Loucy (cell line): Measurements from ENCODE around the gene LRCH1.

Experiments used
- H2AFZ ChIP-seq: fragments of 200-600 bp; sonication (generic); 2 replicates; pipeline ENCODE4 v1.6.0; 2016; ENCODE audit warnings: antibody characterized with exemption, mild to moderate bottlenecking, low read length, moderate library complexity
- H3F3A ChIP-seq: fragments of 200-600 bp; 2 replicates; pipeline ENCODE4 v1.6.0; 2016; ENCODE audit warnings: antibody characterized with exemption, low read depth, mild to moderate bottlenecking
- H3K27me3 ChIP-seq: fragments of 200-600 bp; sonication (generic); 2 replicates; pipeline ENCODE4 v1.6.1; 2014; ENCODE audit warnings: low read length, mild to moderate bottlenecking; ENCODE audit not compliant: insufficient read depth, poor library complexity, severe bottlenecking
- H3K36me3 ChIP-seq: fragments of 200-600 bp; sonication (generic); 2 replicates; pipeline ENCODE4 v1.6.1; 2016; ENCODE audit warnings: low read length; ENCODE audit not compliant: insufficient read depth
- H3K4me1 ChIP-seq: fragments of 200-600 bp; sonication (generic); 2 replicates; pipeline ENCODE4 v1.5.1; 2014; ENCODE audit warnings: low read length, mild to moderate bottlenecking; ENCODE audit not compliant: insufficient read depth, poor library complexity, severe bottlenecking
- H3K4me2 ChIP-seq: fragments of 200-600 bp; sonication (generic); 2 replicates; pipeline ENCODE4 v1.6.0; 2014; ENCODE audit warnings: antibody characterized with exemption, low read length, low read depth, mild to moderate bottlenecking; ENCODE audit not compliant: poor library complexity, severe bottlenecking
- H3K4me3 ChIP-seq: fragments of 200-600 bp; sonication (generic); 2 replicates; pipeline ENCODE4 v1.5.1; 2014; ENCODE audit warnings: low read length, mild to moderate bottlenecking, mixed read lengths; ENCODE audit not compliant: poor library complexity, severe bottlenecking
- H3K79me2 ChIP-seq: fragments of 200-600 bp; sonication (generic); 2 replicates; pipeline ENCODE4 v1.6.1; 2014; ENCODE audit warnings: low read length; ENCODE audit not compliant: insufficient read depth
- H3K9ac ChIP-seq: fragments of 200-600 bp; sonication (generic); 2 replicates; pipeline ENCODE4 v1.6.0; 2014; ENCODE audit warnings: mild to moderate bottlenecking, low read depth, low read length, moderate library complexity; ENCODE audit not compliant: poor library complexity, severe bottlenecking
- H3K9me2 ChIP-seq: fragments of 200-600 bp; sonication (generic); replicated peaks from 2 replicates; pipeline ENCODE4 v1.6.1; 2016; ENCODE audit warnings: low read depth, low read length, mixed read lengths
- H3K9me3 ChIP-seq: fragments of 200-600 bp; sonication (generic); 2 replicates; pipeline ENCODE4 v1.6.1; 2014; ENCODE audit warnings: mild to moderate bottlenecking, antibody characterized with exemption, low read length, low read depth; ENCODE audit not compliant: insufficient read depth
- H4K20me1 ChIP-seq: fragments of 200-600 bp; sonication (generic); 2 replicates; pipeline ENCODE4 v1.6.0; 2014; ENCODE audit warnings: antibody characterized with exemption, low read length, mild to moderate bottlenecking; ENCODE audit not compliant: insufficient read depth, poor library complexity, severe bottlenecking
- CTCF ChIP-seq: fragments of 200-600 bp; sonication (generic); conservative IDR thresholded peaks from 2 replicates; pipeline ENCODE4 v1.5.1; 2014; ENCODE audit warnings: mild to moderate bottlenecking, antibody characterized with exemption, low read length
- EZH2phosphoT487 ChIP-seq: fragments of 200-600 bp; IDR thresholded peaks from 2 replicates; pipeline ENCODE4 v1.6.1; 2018; ENCODE audit warnings: antibody characterized with exemption, mild to moderate bottlenecking, moderate library complexity, borderline replicate concordance

The LRCH1 gene

GRCh38 chr13:46580362-46580839 is 27.4 kb downstream of the LRCH1 start:
- H3K4me1 ChIP-seq: peaks cover 49% of the 10 kb centered on the region
- no peak overlapping the region for H2AFZ ChIP-seq

GRCh38 chr13:46582190-46582589 is 29.2 kb downstream of the LRCH1 start:
- H3K4me3 ChIP-seq: no peak overlapping the region

More at GRCh38 chr13:46580362-46580839, 27.4 kb downstream of the LRCH1 start:
- Histone ChIP-seq H3K9me3 (no peaks in the 10 kb centered on the region), H3K9me2 (no peaks in the 10 kb centered on the region), H4K20me1 (peaks cover 44% of the 10 kb centered on the region), H3K36me3 (no peaks in the 10 kb centered on the region), H3K4me3 (no peak overlapping the region), H3K9ac (no peak overlapping the region), H3K27me3 (no peaks in the 10 kb centered on the region), H3K79me2 (peaks cover 91% of the 10 kb centered on the region), H3F3A (no peaks in the 10 kb centered on the region), H3K4me2 (no peak overlapping the region)
- TF ChIP-seq EZH2phosphoT487: no peak
- TF ChIP-seq CTCF: no peak

GRCh38 chr13:46586751-46587514 is 34.0 kb downstream of the LRCH1 start:
- Histone ChIP-seq H3K79me2 (peaks cover 91% of the 10 kb centered on the region), H3K27me3 (no peaks in the 10 kb centered on the region), H3K4me1 (peaks cover 32% of the 10 kb centered on the region), H3K4me3 (no peak overlapping the region), H3K9me2 (no peaks in the 10 kb centered on the region), H2AFZ (no peak overlapping the region), H3K36me3 (no peaks in the 10 kb centered on the region), H3K4me2 (no peak overlapping the region), H3K9me3 (no peaks in the 10 kb centered on the region), H3K9ac (no peak overlapping the region), H3F3A (no peaks in the 10 kb centered on the region), H4K20me1 (peaks cover 49% of the 10 kb centered on the region)
- TF ChIP-seq EZH2phosphoT487: no peak
- TF ChIP-seq CTCF: no peak

More at GRCh38 chr13:46582190-46582589, 29.2 kb downstream of the LRCH1 start:
- H4K20me1 ChIP-seq: peaks cover 46% of the 10 kb centered on the region
- H3K9me2 ChIP-seq: no peaks in the 10 kb centered on the region
- no peaks in the 10 kb centered on the region for H3F3A ChIP-seq
- no peaks in the 10 kb centered on the region for H3K27me3 ChIP-seq
- H3K79me2 ChIP-seq: peaks cover 92% of the 10 kb centered on the region
- H2AFZ ChIP-seq: no peak overlapping the region
- TF ChIP-seq EZH2phosphoT487 (no peak), CTCF (no peak)
- no peaks in the 10 kb centered on the region for H3K9me3 ChIP-seq
- H3K9ac ChIP-seq: no peak overlapping the region
- H3K4me1 ChIP-seq: peaks cover 41% of the 10 kb centered on the region
- H3K4me2 ChIP-seq: no peak overlapping the region
- no peaks in the 10 kb centered on the region for H3K36me3 ChIP-seq
